NCI-H460 (cell line): ENCODE data around the gene SLC2A10. TPM values are rescaled to one million over a fixed set of nuclear protein-coding genes. Genes with fewer than 3 reads are reported as not detected.

Experiments
- DNase-seq: peaks from one replicate; pipeline ENCODE4 v3.0.0-alpha.2; 2016; ENCODE audit warnings: low read depth; ENCODE audit errors: extremely low read depth
- total RNA-seq: library from RNA; depleted of rRNA; stranded (reverse); fragments of >200 nt; shearing (Covaris generic); gene quantifications from 2 replicates; pipeline ENCODE4 v1.2.3, GENCODE V29; 2014

The SLC2A10 gene
- total RNA-seq, 1 experiment from 2014 or later = 0.30 TPM

DNA sequence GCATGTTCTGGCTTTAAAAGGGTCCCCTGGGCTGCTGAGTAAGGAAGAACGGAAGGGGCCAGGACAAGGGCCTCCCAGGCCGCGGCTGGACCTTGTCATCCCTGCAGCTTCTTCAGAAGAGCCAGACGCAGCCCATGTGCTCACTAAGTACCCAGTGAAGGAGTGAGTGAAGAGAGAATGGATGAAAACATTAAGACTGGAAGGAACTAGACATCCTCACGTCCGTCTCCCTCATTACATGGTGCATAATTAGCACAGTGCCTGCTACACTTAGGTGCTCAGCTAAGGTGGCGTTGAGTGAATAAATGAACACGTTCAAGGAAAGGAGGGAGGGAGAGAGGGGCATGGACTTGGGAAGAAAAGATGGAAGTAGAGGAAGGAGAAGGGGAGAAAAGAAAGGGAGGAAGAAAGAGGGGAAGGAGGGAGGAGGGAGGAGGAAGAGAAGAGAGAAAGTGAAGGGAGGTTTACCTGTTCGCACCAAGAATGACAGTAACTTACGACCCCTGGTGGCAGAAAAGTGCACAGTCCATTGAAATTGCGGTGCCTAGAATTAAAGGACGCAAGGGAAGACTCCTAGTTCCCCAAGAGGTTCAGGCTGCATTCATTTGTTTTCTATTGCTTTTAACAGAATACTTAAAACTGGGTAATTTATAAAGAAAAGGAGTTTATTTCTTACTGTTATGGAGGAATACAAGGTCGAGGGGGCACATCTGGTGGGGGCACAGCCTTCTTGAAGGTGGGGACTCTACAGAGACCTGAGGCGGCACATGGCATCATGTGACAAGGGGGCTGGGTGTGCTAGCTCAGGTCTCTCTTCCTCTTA lies 28.2 kb upstream of the SLC2A10 start:
- DNase-seq = peak; percentile 54

DNA sequence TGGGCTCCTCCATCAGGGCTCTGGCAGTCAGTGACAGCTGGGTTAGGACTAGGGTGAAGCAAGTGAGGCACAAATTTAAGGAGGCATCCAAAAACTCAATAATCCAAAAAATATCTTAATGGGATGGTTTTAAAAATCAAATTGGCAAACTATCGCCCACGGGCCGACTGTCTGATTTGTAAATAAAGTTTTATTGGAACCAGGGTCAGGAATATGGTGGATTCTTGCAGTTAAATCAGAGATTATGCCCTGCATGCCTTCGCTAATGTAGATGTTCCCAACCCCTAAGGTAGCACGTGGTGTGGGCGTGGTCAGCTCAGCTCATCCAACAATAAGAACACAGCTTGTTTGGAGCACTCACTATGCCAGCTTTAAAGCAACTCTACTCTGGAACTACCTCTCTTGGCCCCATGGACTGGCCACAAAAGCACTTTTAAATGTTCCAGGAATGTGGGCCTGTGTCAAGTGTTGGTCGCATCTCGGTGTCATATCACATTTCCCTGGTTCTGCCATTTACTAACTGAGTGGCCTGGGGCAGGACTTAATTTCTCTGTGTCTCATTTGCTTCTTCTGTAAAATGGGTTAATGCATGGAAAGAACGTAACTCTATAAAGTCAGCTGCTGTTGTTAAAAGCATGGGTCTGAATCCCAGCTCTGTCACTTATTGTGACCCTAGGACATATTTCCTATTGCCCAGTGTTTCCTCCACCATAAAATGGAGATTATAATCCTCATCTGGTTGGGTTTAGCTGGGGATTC lies 27.2 kb upstream of the SLC2A10 start:
- no peak for DNase-seq

DNA sequence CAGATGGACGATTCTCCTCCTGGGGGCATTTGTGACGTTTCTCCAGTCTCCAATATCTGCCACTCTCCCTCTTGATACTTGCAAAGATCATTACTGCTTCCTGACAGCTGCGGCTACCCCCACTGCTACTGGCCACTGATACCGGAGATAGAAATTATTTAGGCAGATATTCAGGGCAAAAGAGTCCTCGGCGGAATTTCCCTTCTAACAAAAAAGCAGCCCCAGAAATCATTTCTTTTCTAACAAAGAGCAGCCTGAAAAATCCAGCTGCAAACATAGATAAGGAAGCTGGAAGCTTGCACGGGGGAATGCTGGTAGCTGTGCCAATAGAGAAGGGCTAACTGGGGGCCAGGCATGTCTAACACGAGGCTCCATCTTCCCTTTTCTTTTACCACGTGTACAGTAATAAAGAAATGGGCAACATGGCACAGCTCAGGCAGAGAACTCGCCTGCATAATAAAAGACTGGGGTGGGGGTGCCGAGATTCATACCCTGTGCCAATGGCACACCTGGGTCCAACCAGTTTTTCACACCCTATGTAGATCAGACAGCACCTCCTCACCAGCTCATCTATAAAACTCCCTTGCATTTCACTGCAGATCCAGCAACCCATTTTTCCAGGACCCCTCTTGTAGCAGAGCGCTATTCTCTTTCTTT lies 26.3 kb upstream of the SLC2A10 start:
- no peak for DNase-seq

DNA sequence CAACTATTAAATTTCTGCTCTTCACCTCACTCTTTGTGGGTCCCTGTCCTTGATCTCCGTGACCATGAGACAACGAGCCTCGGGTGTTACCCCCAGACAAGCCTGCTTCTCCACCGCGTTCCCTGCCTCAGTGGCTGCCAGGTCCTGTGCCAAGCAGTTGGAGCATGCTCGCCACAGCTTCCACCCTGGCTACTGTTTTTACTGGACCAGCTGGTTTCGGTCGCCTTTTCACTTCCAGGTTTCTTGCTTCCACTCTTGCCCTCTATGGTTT lies 25.8 kb upstream of the SLC2A10 start:
- DNase-seq = no peak

DNA sequence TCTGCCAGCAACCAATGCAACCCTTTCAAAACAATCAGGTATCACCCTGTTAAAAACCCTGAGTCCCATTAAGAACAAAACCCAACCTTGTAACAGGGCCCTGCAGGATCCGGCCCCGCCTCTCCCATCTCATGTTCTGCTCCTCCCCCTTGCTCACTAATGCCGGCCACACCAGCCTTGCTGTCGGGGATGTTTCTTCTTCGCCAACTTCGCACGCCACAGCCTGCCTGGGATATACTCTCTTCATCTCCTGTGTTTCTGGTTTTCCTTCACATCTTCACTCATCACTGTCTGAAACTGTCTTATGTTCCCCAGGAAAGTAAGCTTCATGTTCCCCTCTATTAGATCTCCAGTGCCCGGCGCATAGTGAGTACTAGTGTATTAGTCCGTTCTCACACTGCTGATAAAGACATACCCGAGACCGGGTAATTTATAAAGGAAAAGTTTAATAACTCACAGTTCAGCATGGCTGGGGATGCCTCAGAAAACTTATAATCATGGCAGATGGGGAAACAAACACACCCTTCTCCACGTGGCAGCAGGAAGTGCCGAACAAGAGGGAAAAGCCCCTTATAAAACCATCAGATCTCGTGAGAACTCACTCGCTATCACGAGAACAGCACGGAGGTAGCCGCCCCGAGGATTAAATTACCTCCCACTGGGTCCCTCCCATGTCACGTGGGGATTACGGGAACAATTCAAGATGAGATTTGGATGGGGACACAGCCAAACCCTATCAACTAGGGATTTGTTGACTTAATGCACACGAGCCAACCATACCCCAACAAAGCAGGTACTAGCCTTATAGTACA lies 25.3 kb upstream of the SLC2A10 start:
- no peak for DNase-seq

DNA sequence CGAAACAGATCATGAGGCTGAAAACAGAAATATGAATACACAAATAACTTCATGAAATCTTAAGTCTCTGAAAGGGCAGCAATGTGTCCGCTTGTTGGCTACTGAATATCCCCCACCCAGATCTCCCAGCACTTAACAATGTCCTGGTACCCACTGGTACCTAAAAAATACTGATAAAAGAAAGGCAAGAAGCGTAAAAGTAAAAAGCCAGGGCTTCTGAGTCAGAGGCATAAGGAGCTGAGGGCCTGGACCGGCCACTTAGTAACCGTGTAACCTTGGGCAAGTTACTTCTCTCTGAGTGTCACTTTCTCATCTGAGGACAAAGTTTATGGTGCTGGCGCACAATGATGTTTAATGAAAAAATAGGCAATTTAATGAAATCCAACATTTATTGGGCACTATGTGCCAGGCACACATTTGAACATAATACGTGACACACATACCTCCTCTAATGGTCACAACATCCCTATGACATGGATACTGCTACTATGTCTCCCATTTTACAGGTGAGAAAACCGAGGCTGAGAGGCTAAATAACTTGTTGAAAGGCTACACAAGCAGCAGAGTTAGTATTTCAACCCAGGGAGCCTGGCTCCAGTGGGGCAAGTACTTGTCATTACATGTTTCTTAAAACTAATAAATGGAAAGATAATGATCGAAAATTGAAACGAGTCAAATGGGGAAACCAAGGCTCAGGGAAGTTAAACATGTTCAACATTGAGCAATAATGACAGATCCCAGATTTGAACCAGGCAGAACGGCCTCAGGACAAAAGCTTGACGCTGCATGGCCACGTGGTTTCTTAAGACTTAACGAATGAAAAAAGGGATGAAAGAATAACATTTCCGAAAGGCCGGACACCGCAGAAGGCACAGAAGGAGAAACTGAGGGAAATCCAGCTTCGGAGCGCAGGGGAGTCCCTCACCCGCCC lies 21.0 kb upstream of the SLC2A10 start:
- no peak for DNase-seq

DNA sequence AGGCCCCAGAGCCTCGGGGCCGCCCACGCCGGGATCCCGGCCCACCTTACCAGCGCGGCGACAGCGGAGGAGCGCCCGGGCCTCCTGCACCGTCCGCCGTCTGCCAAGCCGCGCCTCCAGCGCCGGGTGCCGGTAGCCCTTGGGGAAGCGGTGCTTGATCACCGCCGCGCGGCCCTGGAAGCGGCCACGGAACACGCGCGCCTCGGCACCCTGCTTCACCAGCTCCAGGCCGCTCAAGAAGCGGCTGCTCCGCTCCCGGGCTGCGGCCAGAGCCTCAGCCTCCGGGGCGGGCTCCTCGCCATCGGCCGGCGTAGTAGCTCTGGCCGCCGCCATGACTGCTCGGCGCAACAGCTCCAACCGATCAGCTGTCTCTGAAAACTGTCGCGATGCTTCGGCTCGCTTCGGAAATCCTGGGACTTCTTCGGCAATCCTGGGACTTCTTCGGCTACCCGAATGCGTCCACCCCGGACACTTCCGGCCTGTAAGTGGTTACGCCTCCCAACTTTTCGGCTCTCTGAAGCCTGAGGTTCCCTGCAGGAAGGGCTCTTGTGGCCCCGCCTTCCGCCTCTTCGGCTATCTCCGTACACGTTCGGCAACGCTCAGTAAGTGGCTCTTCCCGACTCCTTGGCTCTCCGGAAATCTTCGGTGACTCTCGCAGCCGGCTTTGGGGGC lies 20.2 kb upstream of the SLC2A10 start, which contains the start of gene TP53RK:
Gene TP53RK (minus strand): TSS at position 363 of the 672 bp plus-strand sequence. CDS start 30 bp downstream, at position 333.
- peak; percentile 100 for DNase-seq

DNA sequence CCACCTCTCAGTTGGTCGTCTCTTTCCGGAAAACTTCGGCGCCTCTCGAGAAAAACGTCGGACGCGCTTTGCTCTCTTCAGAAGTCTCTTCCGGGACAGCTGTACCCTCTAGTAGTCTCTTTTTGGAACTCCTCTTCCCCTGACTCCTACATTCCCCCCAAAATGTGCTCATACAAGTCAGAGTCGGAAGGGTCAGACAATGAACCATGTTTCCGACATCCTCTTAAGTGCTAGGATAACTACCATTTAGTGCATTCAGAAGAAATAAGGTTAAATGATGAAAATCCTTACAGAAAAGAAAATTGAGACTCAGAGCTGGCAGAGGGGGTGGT lies 19.7 kb upstream of the SLC2A10 start:
- DNase-seq = no peak

DNA sequence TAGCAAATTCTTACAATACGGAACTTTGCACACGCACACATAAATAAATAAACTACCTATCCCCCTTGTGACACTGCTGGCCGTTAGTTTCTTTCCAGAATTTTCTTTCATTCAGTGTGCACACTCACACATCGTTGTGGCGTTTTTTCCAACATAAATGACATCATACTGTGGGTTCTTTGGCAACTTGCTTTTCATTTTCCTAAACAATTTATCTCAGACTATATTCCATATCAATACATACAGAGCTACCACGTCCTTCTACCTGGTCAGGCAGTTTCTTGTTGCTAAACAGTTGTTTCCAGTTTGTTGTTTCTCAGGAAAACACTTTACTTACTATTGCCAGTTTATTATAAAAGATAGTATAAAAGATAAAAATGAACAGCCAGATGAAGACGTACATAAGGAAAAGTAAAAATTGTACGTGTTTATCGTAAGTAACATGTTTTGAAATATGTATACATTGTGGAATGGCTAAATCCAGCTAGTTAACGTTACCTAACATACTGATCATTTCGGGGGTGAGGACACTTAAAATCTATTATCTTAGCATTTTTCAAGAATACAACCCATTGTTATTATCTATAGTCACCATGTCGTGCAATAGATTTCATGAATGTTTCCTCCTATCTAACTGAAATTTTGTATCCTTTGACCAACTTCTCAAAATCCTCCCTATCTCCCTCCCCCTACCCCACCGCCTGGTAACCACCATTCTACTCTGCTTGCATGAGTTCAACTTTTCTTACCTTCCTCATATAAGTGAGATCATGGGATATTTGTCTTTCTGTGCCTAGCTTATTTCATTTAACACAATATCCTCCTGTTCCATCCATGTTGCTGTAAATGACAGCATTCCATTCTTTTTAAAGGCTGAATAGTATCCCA lies 19.0 kb upstream of the SLC2A10 start:
- DNase-seq = no peak

DNA sequence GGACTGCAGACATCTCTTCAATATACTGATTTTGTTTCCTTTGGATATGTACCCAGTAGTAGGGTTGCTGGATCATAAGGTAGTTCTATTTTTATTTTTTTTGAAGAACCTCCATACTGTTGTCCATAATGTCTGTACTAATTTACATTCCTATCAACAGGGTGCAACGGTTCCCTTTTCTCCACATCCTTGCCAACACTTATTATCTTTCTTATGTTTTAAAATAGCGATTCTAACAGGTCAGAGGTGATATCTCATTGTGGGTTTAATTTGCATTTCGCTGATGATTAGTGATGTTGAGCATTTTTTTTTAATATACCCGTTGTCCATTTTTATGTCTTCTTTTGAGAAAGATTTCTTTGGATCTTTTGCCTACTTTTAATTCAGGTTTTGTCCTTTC lies 18.3 kb upstream of the SLC2A10 start:
- no peak for DNase-seq

DNA sequence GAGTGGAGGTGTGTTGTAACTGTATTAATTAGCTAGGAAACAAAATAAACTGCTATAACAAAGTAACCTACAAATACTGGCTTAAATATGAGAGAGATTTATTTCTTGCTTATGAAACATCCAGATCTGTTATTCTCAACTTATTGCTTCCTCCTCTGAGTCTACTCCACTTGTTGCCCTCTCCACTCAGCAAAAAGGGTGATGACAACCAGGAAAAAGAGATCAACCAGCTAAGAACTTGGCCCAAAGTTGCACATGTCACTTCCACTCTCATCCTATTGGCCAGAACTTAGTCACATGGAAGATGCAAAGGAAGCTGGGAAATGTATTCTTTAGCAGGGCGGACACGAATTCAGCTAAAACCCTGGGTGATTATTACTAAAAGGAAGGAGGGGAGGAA lies 15.0 kb upstream of the SLC2A10 start:
- DNase-seq = no peak

DNA sequence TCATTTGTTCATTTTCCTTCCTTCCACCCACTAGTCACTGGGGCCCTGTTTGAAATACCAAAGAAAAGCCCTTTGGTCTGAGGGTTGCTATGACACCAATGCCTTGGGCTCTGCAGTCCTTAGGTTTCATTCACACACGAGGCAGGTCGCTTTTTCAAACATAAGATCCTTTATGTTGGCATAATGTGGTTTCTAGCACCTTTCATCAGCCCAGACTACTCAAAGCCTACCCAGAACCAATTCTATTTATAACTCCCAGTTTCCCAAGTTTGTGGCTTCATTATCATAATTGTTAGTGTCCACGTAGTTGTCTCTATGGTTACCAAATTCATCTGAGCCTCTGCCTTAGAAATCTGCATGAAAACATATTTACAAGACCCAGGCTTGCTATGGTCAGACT lies 13.6 kb upstream of the SLC2A10 start:
- no peak for DNase-seq

DNA sequence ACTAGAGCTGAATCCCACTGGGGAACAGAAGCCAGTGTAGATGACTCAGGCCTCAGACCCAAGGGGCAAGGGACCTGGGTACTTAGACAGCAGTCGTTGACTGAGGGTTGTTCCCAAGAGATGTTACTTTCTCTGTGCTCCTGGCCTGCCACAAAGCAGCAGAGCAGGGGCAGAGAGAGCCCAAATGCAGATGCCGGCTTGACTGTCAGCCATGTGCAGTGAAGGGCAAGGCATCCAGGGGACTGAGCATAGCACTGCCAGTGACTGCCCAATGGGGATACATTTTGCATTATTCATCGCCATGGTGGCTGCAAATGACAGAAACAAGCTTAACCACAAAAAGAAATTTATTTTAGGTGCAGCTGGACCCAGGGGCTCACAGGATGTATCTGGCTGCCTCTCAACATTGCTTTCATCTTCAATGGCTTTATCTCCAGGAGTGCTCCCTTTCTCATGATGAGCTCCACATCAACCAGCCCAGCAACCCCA lies 12.6 kb upstream of the SLC2A10 start:
- DNase-seq = no peak

DNA sequence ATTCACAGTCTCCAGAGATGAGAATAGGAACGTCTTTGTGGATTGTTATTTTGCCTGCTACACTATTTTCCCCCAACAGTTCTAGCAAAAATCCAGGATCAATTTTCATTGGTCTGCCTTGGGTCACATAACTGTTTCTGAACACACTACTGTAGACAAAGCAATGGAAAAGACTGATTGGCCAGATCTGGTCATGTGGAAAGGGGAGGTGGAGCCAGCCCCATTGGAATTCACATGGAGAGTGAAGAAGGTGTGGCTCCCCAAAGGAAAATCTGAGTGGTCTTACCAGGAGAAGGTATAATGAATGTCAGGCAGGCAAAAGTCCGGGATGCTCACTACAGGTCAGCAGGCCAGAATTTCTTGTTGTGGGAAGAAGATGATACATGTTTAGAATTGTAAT lies 10.7 kb upstream of the SLC2A10 start:
- no peak for DNase-seq

DNA sequence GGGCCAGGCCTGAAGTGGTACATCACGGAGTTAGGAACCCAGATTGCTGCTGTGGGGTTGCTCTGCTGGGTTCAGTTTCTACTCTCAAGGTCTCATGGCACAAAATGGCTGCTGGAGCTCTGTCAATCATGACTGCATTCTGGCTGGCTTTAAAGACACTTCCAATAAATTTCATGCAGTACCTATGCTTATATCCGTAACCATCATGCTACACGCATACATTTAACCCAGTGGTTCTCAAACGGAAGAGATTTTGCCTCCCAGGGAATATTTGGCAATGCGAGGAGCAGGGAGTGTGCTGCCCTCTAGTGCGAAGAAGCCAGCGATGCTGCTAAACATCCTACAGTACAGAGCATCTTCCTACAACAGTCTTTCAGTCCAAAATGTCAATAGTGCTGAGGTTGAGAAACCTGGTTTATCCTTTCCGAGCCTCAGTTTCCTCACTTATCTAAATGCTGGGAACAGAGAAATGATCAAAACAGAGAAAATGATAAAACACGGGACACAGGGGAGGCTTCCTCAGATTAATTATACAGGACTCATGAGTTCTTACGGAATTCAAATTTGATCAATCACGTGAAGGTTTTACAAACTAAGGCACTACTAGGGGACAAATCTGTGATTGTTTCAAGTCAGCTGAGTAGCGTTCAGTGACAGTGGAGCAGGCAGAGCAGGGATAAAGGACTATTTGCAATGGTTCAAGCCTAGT lies 9.6 kb upstream of the SLC2A10 start:
- DNase-seq = no peak

DNA sequence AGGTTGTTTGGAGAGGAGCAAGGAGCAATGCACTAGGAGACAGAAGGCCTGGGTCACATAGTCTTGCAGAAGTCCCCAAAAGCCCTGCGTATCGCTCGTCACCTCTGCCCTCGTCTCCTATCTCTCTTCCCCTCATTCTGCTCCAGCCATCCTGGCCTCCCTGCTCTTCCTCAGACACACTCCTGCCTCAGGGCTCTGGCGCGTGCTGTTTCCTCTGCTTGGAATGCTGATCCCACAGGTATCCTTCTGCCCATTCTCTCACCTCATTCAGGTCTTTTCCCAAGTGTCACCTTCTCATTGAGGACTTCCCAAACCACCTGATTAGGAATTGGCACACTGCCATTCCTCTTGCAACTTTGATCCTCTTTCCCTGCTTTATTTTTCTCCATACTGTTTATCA lies 9.0 kb upstream of the SLC2A10 start:
- no peak for DNase-seq

DNA sequence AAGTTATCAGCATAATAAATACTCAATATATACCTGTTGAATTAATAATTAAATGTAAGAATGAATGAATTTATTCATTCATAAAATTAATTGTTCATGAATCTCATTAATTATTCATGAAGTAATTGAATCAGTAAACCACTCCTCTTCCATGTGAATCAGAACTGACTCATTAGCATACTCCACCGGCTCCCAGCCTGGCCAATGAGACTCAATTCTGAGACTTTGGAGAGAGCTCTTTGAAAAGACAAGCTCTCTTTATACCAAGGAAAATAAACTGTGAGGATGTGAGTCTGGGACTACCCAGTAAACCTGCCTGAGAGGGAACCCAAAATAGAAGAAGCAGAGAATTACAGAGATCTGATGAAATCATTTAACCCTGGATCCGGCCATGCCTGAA lies 8.4 kb upstream of the SLC2A10 start:
- no peak for DNase-seq

DNA sequence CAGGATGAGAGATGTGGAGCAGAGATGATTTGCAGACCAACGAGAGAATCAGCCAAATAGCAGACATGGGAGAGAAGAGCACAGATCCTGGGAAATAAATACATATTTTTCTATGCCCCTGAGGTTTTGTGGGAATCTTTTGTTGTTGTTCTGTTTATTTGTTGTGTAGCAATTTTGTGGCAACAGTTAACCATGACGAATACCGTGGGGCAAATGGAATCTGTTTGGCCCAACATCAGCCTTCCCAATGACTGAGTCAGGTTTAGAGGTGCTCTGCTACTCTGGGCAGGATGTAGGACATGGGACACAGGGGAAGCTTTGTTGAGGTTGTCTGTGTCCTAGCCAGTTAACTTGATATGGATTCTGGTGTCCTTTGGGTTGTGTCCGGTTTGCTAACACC lies 7.9 kb upstream of the SLC2A10 start:
- no peak for DNase-seq
